HCT116 (cell line): Measurements from ENCODE around the gene GNG7. TPM values are rescaled to one million over a fixed set of nuclear protein-coding genes. Genes with fewer than 3 reads are reported as not detected.

Source experiments
- ATAC-seq: fragments of 200-7000 bp; cut with Tn5 transposase; 2 replicates; pipeline ENCODE4 v1.9.1; 2020; ENCODE audit warnings: mild to moderate bottlenecking, moderate library complexity
- BruUV-seq: library from RNA; stranded (reverse); fragments of 400-500 nt; replicated peaks from 2 replicates; lab custom pipeline; 2021; lab: Mats Ljungman, UMichigan
- CTCF ChIA-PET: fragments of 300-600 bp; sonication (Branson Sonifier 250); formaldehyde crosslinking; loops from one replicate; lab custom pipeline; 2021; ENCODE audit warnings: antibody characterized with exemption; lab: Charles Lee
- POLR2A ChIA-PET: fragments of 300-600, 350-600 bp; sonication (Branson Sonifier 250); formaldehyde crosslinking; loops from one replicate; lab custom pipeline; 2021; ENCODE audit warnings: antibody characterized with exemption; lab: Charles Lee
- RAD21 ChIA-PET, 2 experiments: fragments of 300-600 bp; sonication (Branson Sonifier 250); formaldehyde crosslinking; loops; one replicate each; lab custom pipeline; 2023; ENCODE audit warnings: low total read pairs in 2 of 2; ENCODE audit not compliant: uncharacterized antibody in 2 of 2, unreplicated experiment in 2 of 2, low non-redundant PET in 1 of 2; lab: Charles Lee
- DNase-seq: peaks from one replicate; pipeline ENCODE4 v3.0.0-alpha.2; 2010; ENCODE audit warnings: low read depth, low spot score
- H2AFZ ChIP-seq: fragments of 200-600 bp; shearing (Covaris generic), sonication (generic); 2 replicates; pipeline ENCODE4 v1.6.1; 2017; ENCODE audit warnings: low read depth, mixed run types, mixed read lengths, antibody characterized with exemption, low read length; ENCODE audit not compliant: poor library complexity, severe bottlenecking
- H3K27ac ChIP-seq: 2 replicates; pipeline ENCODE4 v1.5.1; 2012; ENCODE audit warnings: low read depth, low read length
- H3K27me3 ChIP-seq: fragments of 200-600 bp; sonication (generic); 2 replicates; pipeline ENCODE4 v1.6.1; 2016; ENCODE audit warnings: mixed run types, low read length, mixed read lengths; ENCODE audit not compliant: insufficient read depth
- H3K36me3 ChIP-seq, 2 experiments: fragments of 200-500 bp in 1 of 2; fragments of 200-600 bp in 1 of 2; sonication (Bioruptor generic) in 1 of 2; sonication (generic) in 1 of 2; 2 replicates each; pipeline versions ENCODE4 v1.5.1 to v1.6.1; 2014 to 2016; ENCODE audit warnings: low read length in 2 of 2, inconsistent platforms in 1 of 2, mixed read lengths in 1 of 2, mixed run types in 1 of 2; ENCODE audit not compliant: insufficient read depth in 2 of 2, control insufficient read depth in 1 of 2
- H3K4me1 ChIP-seq, 2 experiments: fragments of 200-600 bp in 1 of 2; sonication (generic) in 1 of 2; 2 replicates each; pipeline versions ENCODE4 v1.5.1 to v1.6.1; 2012 to 2017; ENCODE audit warnings: low read length in 2 of 2, inconsistent platforms in 1 of 2, mild to moderate bottlenecking in 1 of 2, mixed read lengths in 1 of 2, mixed run types in 1 of 2, moderate library complexity in 1 of 2; ENCODE audit not compliant: insufficient read depth in 2 of 2, control insufficient read depth in 1 of 2
- H3K4me2 ChIP-seq: fragments of 200-600 bp; sonication (generic); 2 replicates; pipeline ENCODE4 v1.6.1; 2017; ENCODE audit warnings: mixed run types, low read length, mixed read lengths
- H3K4me3 ChIP-seq, 2 experiments: fragments of 200-600 bp in 1 of 2; sonication (generic) in 1 of 2; replicated peaks in 1 of 2; 2 replicates each; pipeline ENCODE4 v1.5.1; 2011 to 2016; ENCODE audit warnings: low read length in 2 of 2, control low read depth in 1 of 2, low read depth in 1 of 2, mild to moderate bottlenecking in 1 of 2, mixed read lengths in 1 of 2, mixed run types in 1 of 2
- H3K79me2 ChIP-seq: fragments of 200-600 bp; sonication (generic); 2 replicates; pipeline ENCODE4 v1.6.1; 2017; ENCODE audit warnings: mild to moderate bottlenecking, mixed run types, low read length, moderate library complexity, mixed read lengths; ENCODE audit not compliant: insufficient read depth
- H3K9ac ChIP-seq: fragments of 200-600 bp; sonication (generic); 2 replicates; pipeline ENCODE4 v1.6.1; 2016; ENCODE audit warnings: low read length, mixed read lengths
- H3K9me2 ChIP-seq: fragments of 200-600 bp; sonication (generic), shearing (Covaris generic); 2 replicates; pipeline ENCODE4 v1.6.1; 2017; ENCODE audit warnings: mixed run types, mild to moderate bottlenecking, moderate library complexity; ENCODE audit not compliant: insufficient read depth
- H3K9me3 ChIP-seq, 2 experiments: fragments of 200-500 bp in 1 of 2; fragments of 200-600 bp in 1 of 2; sonication (Bioruptor generic) in 1 of 2; sonication (generic) in 1 of 2; 2 replicates each; pipeline ENCODE4 v1.6.1; 2014 to 2017; ENCODE audit warnings: low read length in 2 of 2, mixed read lengths in 2 of 2, inconsistent platforms in 1 of 2, low read depth in 1 of 2, mild to moderate bottlenecking in 1 of 2, mixed run types in 1 of 2, moderate library complexity in 1 of 2; ENCODE audit not compliant: control insufficient read depth in 1 of 2, insufficient read depth in 1 of 2
- H4K20me1 ChIP-seq: fragments of 200-600 bp; sonication (generic), shearing (Covaris generic); 2 replicates; pipeline ENCODE4 v1.6.1; 2017; ENCODE audit warnings: mixed run types, mild to moderate bottlenecking, moderate library complexity; ENCODE audit not compliant: insufficient read depth
- ATF3 ChIP-seq: IDR thresholded peaks from 2 replicates; pipeline ENCODE4 v1.6.1; 2012
- EZH2phosphoT487 ChIP-seq: fragments of 200-600 bp; IDR thresholded peaks from 2 replicates; pipeline ENCODE4 v1.6.1; 2018; ENCODE audit warnings: antibody characterized with exemption, borderline replicate concordance
- JUND ChIP-seq: IDR thresholded peaks from 2 replicates; pipeline ENCODE4 v1.6.1; 2012
- POLR2A ChIP-seq: IDR thresholded peaks from 2 replicates; pipeline ENCODE4 v1.7.0; 2011; ENCODE audit warnings: borderline replicate concordance; ENCODE audit not compliant: insufficient read depth, insufficient read length; ENCODE audit errors: extremely low read depth
- RAD21 ChIP-seq: IDR thresholded peaks from 2 replicates; pipeline ENCODE4 v1.6.1; 2012; ENCODE audit warnings: low read depth, mild to moderate bottlenecking
- SIN3A ChIP-seq: IDR thresholded peaks from 2 replicates; pipeline ENCODE4 v1.6.1; 2012; ENCODE audit warnings: low read depth
- SP1 ChIP-seq: IDR thresholded peaks from 2 replicates; pipeline ENCODE4 v1.6.1; 2012; ENCODE audit warnings: low read depth
- SRF ChIP-seq: IDR thresholded peaks from 2 replicates; pipeline ENCODE4 v1.6.1; 2012; ENCODE audit warnings: low read depth
- TCF7L2 ChIP-seq: IDR thresholded peaks from 2 replicates; pipeline ENCODE4 v1.7.0; 2011; ENCODE audit warnings: borderline replicate concordance, inconsistent platforms; ENCODE audit not compliant: insufficient read depth, insufficient read length; ENCODE audit errors: extremely low read depth
- ZFX ChIP-seq: fragments of 450-650 bp; IDR thresholded peaks from 2 replicates; pipeline ENCODE4 v1.6.1; 2017
- intact Hi-C: fragments of 100-400 bp; cut with micrococcal nuclease; formaldehyde crosslinking; loops from 2 replicates; pipeline ENCODE4 v1.10.0; 2022
- total RNA-seq: library from RNA; stranded (reverse); gene quantifications from one replicate; pipeline ENCODE4 v1.2.1, GENCODE V29; 2021; ENCODE audit not compliant: unreplicated experiment
- TF ChIP-seq, protein P1 (sequence below): IDR thresholded peaks from 2 replicates; pipeline ENCODE4 v1.6.1; 2011; ENCODE audit warnings: mild to moderate bottlenecking, low read length, moderate library complexity; ENCODE audit not compliant: insufficient replicate concordance; ENCODE audit errors: extremely low read depth
- TF ChIP-seq, protein P2 (sequence below), 3 experiments: fragments of 200-600 bp in 1 of 3; sonication (generic) in 1 of 3; IDR thresholded peaks in 2 of 3; conservative IDR thresholded peaks in 1 of 3; 2 replicates each; pipeline ENCODE4 v1.5.1; 2012 to 2017; ENCODE audit warnings: low read depth in 2 of 3, low read length in 2 of 3, antibody characterized with exemption in 1 of 3, borderline replicate concordance in 1 of 3, control low read depth in 1 of 3, mild to moderate bottlenecking in 1 of 3, mixed read lengths in 1 of 3, mixed run types in 1 of 3, moderate library complexity in 1 of 3; ENCODE audit not compliant: insufficient read depth in 1 of 3
- TF ChIP-seq, protein P3 (sequence below): IDR thresholded peaks from 2 replicates; pipeline ENCODE4 v1.6.1; 2012

The GNG7 gene
- total RNA-seq, 1 experiment from 2014 or later = 11.3 TPM

- no peak for TF ChIP-seq RAD21
Observed at GRCh38 chr19:2716722-2717637, 14.5 kb upstream of the GNG7 start (continued).

GRCh38 chr19:2716275-2716650, 13.8 kb upstream of the GNG7 start:
- H3K9me2 ChIP-seq = no peaks in the 10 kb centered on the region
- no peaks in the 10 kb centered on the region for H4K20me1 ChIP-seq
- BruUV-seq = no TSS peak
- intact Hi-C loops = no loop called here
- H3K9ac ChIP-seq = no peak overlapping the region
- H3K79me2 ChIP-seq = peaks cover 11% of the 10 kb centered on the region; the same call in 1 of the 2 replicates
- no peaks in the 10 kb centered on the region for H3K27me3 ChIP-seq
- ATAC-seq = no peak
- POLR2A ChIA-PET = no interaction called here
- RAD21 ChIA-PET = no interaction called here
- TF ChIP-seq ATF3 (no peak), SRF (no peak), ZFX (no peak), POLR2A (no peak), SP1 (no peak), JUND (no peak), EZH2phosphoT487 (no peak), SIN3A (no peak), TCF7L2 (no peak)
- TF ChIP-seq, protein P1, sequence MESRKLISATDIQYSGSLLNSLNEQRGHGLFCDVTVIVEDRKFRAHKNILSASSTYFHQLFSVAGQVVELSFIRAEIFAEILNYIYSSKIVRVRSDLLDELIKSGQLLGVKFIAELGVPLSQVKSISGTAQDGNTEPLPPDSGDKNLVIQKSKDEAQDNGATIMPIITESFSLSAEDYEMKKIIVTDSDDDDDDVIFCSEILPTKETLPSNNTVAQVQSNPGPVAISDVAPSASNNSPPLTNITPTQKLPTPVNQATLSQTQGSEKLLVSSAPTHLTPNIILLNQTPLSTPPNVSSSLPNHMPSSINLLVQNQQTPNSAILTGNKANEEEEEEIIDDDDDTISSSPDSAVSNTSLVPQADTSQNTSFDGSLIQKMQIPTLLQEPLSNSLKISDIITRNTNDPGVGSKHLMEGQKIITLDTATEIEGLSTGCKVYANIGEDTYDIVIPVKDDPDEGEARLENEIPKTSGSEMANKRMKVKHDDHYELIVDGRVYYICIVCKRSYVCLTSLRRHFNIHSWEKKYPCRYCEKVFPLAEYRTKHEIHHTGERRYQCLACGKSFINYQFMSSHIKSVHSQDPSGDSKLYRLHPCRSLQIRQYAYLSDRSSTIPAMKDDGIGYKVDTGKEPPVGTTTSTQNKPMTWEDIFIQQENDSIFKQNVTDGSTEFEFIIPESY = no peak
- TF ChIP-seq, protein P2, sequence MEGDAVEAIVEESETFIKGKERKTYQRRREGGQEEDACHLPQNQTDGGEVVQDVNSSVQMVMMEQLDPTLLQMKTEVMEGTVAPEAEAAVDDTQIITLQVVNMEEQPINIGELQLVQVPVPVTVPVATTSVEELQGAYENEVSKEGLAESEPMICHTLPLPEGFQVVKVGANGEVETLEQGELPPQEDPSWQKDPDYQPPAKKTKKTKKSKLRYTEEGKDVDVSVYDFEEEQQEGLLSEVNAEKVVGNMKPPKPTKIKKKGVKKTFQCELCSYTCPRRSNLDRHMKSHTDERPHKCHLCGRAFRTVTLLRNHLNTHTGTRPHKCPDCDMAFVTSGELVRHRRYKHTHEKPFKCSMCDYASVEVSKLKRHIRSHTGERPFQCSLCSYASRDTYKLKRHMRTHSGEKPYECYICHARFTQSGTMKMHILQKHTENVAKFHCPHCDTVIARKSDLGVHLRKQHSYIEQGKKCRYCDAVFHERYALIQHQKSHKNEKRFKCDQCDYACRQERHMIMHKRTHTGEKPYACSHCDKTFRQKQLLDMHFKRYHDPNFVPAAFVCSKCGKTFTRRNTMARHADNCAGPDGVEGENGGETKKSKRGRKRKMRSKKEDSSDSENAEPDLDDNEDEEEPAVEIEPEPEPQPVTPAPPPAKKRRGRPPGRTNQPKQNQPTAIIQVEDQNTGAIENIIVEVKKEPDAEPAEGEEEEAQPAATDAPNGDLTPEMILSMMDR (IDR thresholded peaks at IDR 0.05 in 2 of 3, conservative IDR thresholded peaks at IDR 0.05 in 1 of 3; ENCODE audit: borderline replicate concordance in 1 of 3, insufficient read depth in 1 of 3, low read depth in 2 of 3, low read length in 2 of 3) = no peak
- TF ChIP-seq, protein P3, sequence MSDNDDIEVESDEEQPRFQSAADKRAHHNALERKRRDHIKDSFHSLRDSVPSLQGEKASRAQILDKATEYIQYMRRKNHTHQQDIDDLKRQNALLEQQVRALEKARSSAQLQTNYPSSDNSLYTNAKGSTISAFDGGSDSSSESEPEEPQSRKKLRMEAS = no peak
- CTCF ChIA-PET = no interaction called here
- H3K9me3 ChIP-seq = peaks cover 10 to 11% of the 10 kb centered on the region in 2 experiments; a peak in 3 of 4 replicates
- DNase-seq = no peak
- peaks cover 0 to 5% of the 10 kb centered on the region in 2 experiments; a peak in 2 of 4 replicates for H3K36me3 ChIP-seq
- H3K4me1 ChIP-seq = peaks cover 0 to 12% of the 10 kb centered on the region in 2 experiments; a peak in 1 of 4 replicates
- H3K27ac ChIP-seq = no peak overlapping the region
- H3K4me3 ChIP-seq = no peak overlapping the region
- no peak overlapping the region for H3K4me2 ChIP-seq
- no peak overlapping the region for H2AFZ ChIP-seq
